Psoas muscle (tissue), 8 donors: ENCODE results near the gene ACVR1B. TPM values are rescaled to one million over a fixed set of nuclear protein-coding genes. Genes with fewer than 3 reads are reported as not detected.

Experiments used
- ATAC-seq, 4 donors: fragments of 200-7000 bp; cut with Tn5 transposase; one replicate each; pipeline ENCODE4 v1.9.1; 2020; ENCODE audit warnings: moderate library complexity in 3 of 4, mild to moderate bottlenecking in 2 of 4
- DNase-seq, 2 donors: peaks; one replicate each; pipeline ENCODE4 v3.0.0-alpha.2; 2020
- H3K27ac ChIP-seq: fragments of 200-600 bp; one replicate; pipeline ENCODE4 v1.8.0; 2022
- H3K27me3 ChIP-seq, 3 donors: fragments of 200-600 bp in 1 of 3; one replicate each; pipeline versions ENCODE4 v1.6.1 to v1.8.0; 2013 to 2022; ENCODE audit warnings: low read length in 2 of 3, mild to moderate bottlenecking in 2 of 3, moderate library complexity in 1 of 3; ENCODE audit not compliant: insufficient read depth in 3 of 3
- H3K36me3 ChIP-seq, 2 donors: fragments of 200-600 bp in 1 of 2; one replicate each; pipeline versions ENCODE4 v1.6.1 to v1.8.0; 2013 to 2022; ENCODE audit warnings: low read depth in 1 of 2, mild to moderate bottlenecking in 1 of 2, moderate library complexity in 1 of 2; ENCODE audit not compliant: insufficient read depth in 1 of 2
- H3K4me1 ChIP-seq: fragments of 200-600 bp; one replicate; pipeline ENCODE4 v1.8.0; 2022
- H3K4me3 ChIP-seq: fragments of 200-600 bp; one replicate; pipeline ENCODE4 v1.8.0; 2022; ENCODE audit warnings: mild to moderate bottlenecking
- H3K9me3 ChIP-seq: fragments of 200-600 bp; one replicate; pipeline ENCODE4 v1.8.0; 2022
- WGBS, 3 donors: extraction: QIAGEN DNeasy Blood & Tissue Kit; methylation state at CpG; one replicate each; pipeline versions ENCODE4 v1.1.6 to v1.1.7; 2013; 5-methylcytosine and 5-hydroxymethylcytosine counted together
- intact Hi-C, 2 donors: fragments of 100-400 bp; cut with DNase I; formaldehyde crosslinking; loops; one replicate each; pipeline versions ENCODE4 v1.11.0 to v1.14.2; 2022
- polyA plus RNA-seq, 3 donors: library from polyadenylated mRNA; stranded (reverse); fragments of 200-250 nt; gene quantifications; one replicate each; pipeline ENCODE4 v1.2.3, GENCODE V29; 2013
- total RNA-seq, 4 donors: library from RNA; stranded (reverse); fragmentation: NEBNext Ultra II Directional in 2 of 4; extraction: Animal tissue kit (Norgen Biotek cat#: 25700) in 2 of 4; gene quantifications; one replicate each; pipeline versions ENCODE4 v1.2.1 to v1.2.4, GENCODE V29; 2021 to 2023
- TF ChIP-seq, protein P1 (sequence below): fragments of 200-600 bp; IDR thresholded peaks from one replicate; pipeline ENCODE4 v1.8.0; 2022; ENCODE audit warnings: antibody characterized with exemption
- donor health status: healthy with polysubstance abuse.
- donor health status: DM: no; HTN: no; CAD: no; lungs with moderate emphysema.
- donor health status: Bipolar disorder and iron deficiency.
- donor health status: healthy.
- donor health status: DM: yes; HTN: yes; CAD: no.
- donor health status: DM: no; HTN: no; CAD: no.
- donor health status: DM: no; HTN: no; CAD: no.
- donor health status: DM: yes; HTN: yes; CAD: no.

ACVR1B gene
- total and polyA plus RNA-seq, 7 donors = 5.8 to 16.6 (median 12.7) TPM

DNA sequence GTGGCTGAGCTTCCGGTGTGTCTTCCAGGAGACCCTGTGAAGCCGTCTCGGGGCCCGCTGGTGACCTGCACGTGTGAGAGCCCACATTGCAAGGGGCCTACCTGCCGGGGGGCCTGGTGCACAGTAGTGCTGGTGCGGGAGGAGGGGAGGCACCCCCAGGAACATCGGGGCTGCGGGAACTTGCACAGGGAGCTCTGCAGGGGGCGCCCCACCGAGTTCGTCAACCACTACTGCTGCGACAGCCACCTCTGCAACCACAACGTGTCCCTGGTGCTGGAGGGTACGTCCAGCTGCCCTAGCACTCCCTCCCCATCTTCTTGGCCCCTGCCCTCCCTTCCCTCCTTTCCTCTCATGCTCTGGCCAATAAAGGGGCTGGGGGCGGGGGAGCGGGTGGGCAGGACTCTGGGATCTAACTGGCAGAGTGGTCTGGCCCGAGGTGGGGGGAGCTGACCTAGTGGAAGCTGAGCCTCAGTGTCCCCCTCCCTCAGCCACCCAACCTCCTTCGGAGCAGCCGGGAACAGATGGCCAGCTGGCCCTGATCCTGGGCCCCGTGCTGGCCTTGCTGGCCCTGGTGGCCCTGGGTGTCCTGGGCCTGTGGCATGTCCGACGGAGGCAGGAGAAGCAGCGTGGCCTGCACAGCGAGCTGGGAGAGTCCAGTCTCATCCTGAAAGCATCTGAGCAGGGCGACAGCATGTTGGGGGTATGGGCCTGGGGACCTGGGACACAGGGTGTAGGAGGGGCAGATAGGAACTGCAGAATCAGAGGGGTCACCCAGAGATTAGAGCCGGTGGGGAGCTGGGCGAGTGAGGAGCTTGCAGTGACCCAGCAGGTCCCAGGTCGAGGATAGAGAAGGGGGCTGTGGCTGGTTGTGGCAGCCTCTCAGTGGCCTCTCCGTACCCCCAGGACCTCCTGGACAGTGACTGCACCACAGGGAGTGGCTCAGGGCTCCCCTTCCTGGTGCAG is 38.1 kb upstream of the ACVR1B start:
- TF ChIP-seq, protein P1, sequence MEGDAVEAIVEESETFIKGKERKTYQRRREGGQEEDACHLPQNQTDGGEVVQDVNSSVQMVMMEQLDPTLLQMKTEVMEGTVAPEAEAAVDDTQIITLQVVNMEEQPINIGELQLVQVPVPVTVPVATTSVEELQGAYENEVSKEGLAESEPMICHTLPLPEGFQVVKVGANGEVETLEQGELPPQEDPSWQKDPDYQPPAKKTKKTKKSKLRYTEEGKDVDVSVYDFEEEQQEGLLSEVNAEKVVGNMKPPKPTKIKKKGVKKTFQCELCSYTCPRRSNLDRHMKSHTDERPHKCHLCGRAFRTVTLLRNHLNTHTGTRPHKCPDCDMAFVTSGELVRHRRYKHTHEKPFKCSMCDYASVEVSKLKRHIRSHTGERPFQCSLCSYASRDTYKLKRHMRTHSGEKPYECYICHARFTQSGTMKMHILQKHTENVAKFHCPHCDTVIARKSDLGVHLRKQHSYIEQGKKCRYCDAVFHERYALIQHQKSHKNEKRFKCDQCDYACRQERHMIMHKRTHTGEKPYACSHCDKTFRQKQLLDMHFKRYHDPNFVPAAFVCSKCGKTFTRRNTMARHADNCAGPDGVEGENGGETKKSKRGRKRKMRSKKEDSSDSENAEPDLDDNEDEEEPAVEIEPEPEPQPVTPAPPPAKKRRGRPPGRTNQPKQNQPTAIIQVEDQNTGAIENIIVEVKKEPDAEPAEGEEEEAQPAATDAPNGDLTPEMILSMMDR = no peak
- ATAC-seq (no peak), DNase-seq (no peak)
- intact Hi-C loops = no loop called here
- Histone ChIP-seq H3K36me3 (peaks cover 0 to 11% of the 10 kb centered on the region in 2 donors), H3K27ac (no peak overlapping the region), H3K4me1 (peaks cover 12% of the 10 kb centered on the region), H3K27me3 (peaks cover 0 to under 1% (median 0%) of the 10 kb centered on the region in 3 donors), H3K4me3 (peak overlapping the region; percentile 70), H3K9me3 (no peaks in the 10 kb centered on the region)
- WGBS, 3 donors = 58 to 68% (median 63%) methylated on average over 28 to 30 of the region's 30 CpGs

DNA sequence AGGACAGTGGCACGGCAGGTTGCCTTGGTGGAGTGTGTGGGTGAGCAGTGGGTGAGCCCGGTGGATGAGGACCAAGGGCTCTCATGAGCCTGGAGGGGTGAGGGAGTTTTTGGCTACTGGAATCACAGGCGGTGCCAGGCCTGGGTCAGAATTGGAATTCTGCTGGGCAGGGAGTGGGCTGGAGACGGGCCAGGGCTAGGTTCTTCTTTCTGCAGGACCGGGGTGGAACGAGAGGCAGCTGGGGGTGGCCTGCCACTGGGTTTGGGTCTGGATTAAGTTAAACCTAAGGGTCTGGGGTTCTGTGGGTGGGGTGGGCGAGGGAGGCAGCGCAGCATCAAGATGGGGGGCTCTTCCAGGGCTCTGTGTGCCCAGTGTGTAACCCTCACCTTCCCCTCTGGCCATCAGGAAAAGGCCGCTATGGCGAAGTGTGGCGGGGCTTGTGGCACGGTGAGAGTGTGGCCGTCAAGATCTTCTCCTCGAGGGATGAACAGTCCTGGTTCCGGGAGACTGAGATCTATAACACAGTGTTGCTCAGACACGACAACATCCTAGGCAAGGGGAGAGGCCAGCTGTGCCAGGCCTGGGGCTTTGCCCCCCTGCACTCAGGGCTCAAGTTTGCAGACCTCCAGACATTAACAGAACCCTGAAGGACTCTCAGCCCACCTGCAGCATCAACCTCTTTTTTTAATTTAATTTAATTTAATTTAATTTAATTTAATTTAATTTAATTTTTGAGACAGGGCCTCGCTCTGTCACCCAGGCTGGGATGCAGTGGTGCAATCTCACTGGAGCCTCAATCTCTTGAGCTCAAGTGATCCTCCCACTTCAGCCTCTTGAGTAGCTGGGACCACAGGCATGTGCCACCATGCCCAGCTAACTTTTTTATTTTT is 37.2 kb upstream of the ACVR1B start:
- Histone ChIP-seq H3K4me1 (peaks cover 16% of the 10 kb centered on the region), H3K36me3 (peaks cover 0 to 15% of the 10 kb centered on the region in 2 donors)
- 60 to 74% (median 68%) methylated on average over 17 of the region's 17 CpGs for WGBS, 3 donors

DNA sequence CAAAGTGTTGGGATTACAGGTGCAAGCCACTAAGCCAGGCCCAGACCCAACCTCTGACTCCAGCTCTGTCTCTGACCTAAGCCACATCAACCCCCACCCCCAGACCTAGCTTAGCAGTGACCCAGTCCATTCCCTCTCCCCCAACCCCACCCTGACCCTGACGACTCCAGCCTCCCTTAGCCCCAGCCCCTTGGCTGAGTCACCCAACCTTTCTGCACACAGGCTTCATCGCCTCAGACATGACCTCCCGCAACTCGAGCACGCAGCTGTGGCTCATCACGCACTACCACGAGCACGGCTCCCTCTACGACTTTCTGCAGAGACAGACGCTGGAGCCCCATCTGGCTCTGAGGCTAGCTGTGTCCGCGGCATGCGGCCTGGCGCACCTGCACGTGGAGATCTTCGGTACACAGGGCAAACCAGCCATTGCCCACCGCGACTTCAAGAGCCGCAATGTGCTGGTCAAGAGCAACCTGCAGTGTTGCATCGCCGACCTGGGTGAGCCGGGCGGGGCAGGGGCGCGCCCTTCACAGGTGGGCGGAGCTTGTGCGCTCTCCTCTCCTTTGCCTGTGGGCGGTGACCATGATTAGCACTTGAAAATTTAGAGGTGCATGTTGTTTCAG is 36.4 kb upstream of the ACVR1B start:
- Histone ChIP-seq H3K27ac (no peak overlapping the region), H3K9me3 (no peaks in the 10 kb centered on the region), H3K27me3 (no peaks in the 10 kb centered on the region), H3K4me3 (no peak overlapping the region), H3K4me1 (peaks cover 19% of the 10 kb centered on the region), H3K36me3 (peaks cover 0 to 23% of the 10 kb centered on the region in 2 donors)
- no peak for DNase-seq
- TF ChIP-seq, protein P1 = no peak
- intact Hi-C loops = no loop called here
- no peak for ATAC-seq
- WGBS, 3 donors = 88 to 91% (median 91%) methylated on average over 28 of the region's 28 CpGs

More for the DNA sequence above, 37.2 kb upstream of the ACVR1B start:
- TF ChIP-seq, protein P1 = no peak
- ATAC-seq = no peak
- no peak for DNase-seq
- intact Hi-C loops = no loop called here
- Histone ChIP-seq H3K9me3 (no peaks in the 10 kb centered on the region), H3K4me3 (no peak overlapping the region), H3K27me3 (no peaks in the 10 kb centered on the region), H3K27ac (no peak overlapping the region)

DNA sequence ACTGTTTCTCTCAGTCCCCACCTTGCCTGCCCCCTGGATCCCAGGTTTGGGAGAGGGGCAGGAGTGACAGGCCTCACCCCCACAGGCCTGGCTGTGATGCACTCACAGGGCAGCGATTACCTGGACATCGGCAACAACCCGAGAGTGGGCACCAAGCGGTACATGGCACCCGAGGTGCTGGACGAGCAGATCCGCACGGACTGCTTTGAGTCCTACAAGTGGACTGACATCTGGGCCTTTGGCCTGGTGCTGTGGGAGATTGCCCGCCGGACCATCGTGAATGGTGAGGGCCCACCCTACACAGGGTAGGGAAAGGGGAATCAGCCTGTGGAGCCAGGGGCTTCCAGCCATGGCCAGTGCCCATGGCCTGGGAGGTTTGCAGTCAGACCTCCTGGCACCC is 35.5 kb upstream of the ACVR1B start:
- intact Hi-C loops = no loop called here
- DNase-seq (no peak), ATAC-seq (no peak)
- Histone ChIP-seq H3K27me3 (no peaks in the 10 kb centered on the region), H3K4me3 (no peak overlapping the region), H3K9me3 (no peaks in the 10 kb centered on the region), H3K27ac (no peak overlapping the region), H3K4me1 (peaks cover 24% of the 10 kb centered on the region), H3K36me3 (peaks cover 0 to 27% of the 10 kb centered on the region in 2 donors)
- TF ChIP-seq, protein P1 = no peak
- 96 to 100% (median 98%) methylated on average over 11 of the region's 11 CpGs for WGBS, 3 donors
